GM23338 (cell line): ENCODE measurements around the gene TMEM207. TPM values are rescaled to one million over a fixed set of nuclear protein-coding genes. Genes with fewer than 3 reads are reported as not detected.

Experiments used
- ATAC-seq: fragments of 200-7000 bp; cut with Tn5 transposase; 3 replicates; pipeline ENCODE4 v1.9.1; 2020
- DNase-seq: peaks from one replicate; pipeline ENCODE4 v3.0.0-alpha.2; 2015; ENCODE audit warnings: low spot score
- H2AFZ ChIP-seq: fragments of 200-600 bp; sonication (generic); 2 replicates; pipeline ENCODE4 v1.8.0; 2016; ENCODE audit warnings: antibody characterized with exemption, mild to moderate bottlenecking, moderate library complexity
- H3F3A ChIP-seq: fragments of 200-600 bp; sonication (generic); replicated peaks from 2 replicates; pipeline ENCODE4 v1.8.0; 2017; ENCODE audit warnings: antibody characterized with exemption, mixed run types, low read depth
- H3K27ac ChIP-seq: fragments of 200-600 bp; sonication (generic); 2 replicates; pipeline ENCODE4 v1.6.1; 2016; ENCODE audit warnings: low read depth
- H3K27me3 ChIP-seq: fragments of 200-600 bp; sonication (generic); 2 replicates; pipeline ENCODE4 v1.8.0; 2016; ENCODE audit warnings: mild to moderate bottlenecking, mixed run types, moderate library complexity; ENCODE audit not compliant: insufficient read depth
- H3K36me3 ChIP-seq: fragments of 200-600 bp; sonication (generic); 2 replicates; pipeline ENCODE4 v1.8.0; 2016; ENCODE audit warnings: mild to moderate bottlenecking; ENCODE audit not compliant: insufficient read depth
- H3K4me1 ChIP-seq: fragments of 200-600 bp; sonication (generic); 2 replicates; pipeline ENCODE4 v1.8.0; 2016; ENCODE audit warnings: mild to moderate bottlenecking, moderate library complexity; ENCODE audit not compliant: insufficient read depth
- H3K4me2 ChIP-seq: fragments of 200-600 bp; sonication (generic); 2 replicates; pipeline ENCODE4 v1.7.1; 2017; ENCODE audit warnings: mixed run types
- H3K4me3 ChIP-seq: fragments of 200-600 bp; sonication (generic); 2 replicates; pipeline ENCODE4 v1.6.1; 2016; ENCODE audit warnings: mixed run types
- H3K79me2 ChIP-seq: fragments of 200-600 bp; sonication (generic); replicated peaks from 2 replicates; pipeline ENCODE4 v1.8.0; 2017; ENCODE audit warnings: mild to moderate bottlenecking; ENCODE audit not compliant: insufficient read depth
- H3K9me2 ChIP-seq: fragments of 200-600 bp; sonication (generic); 2 replicates; pipeline ENCODE4 v1.8.0; 2017; ENCODE audit not compliant: insufficient read depth
- H4K20me1 ChIP-seq: fragments of 200-600 bp; sonication (generic); replicated peaks from 2 replicates; pipeline ENCODE4 v1.8.0; 2017; ENCODE audit warnings: mild to moderate bottlenecking; ENCODE audit not compliant: insufficient read depth
- H3K27ac Mint-ChIP-seq: 2 replicates; pipeline ENCODE4 v1.8.0; 2020; ENCODE audit warnings: inconsistent platforms, mild to moderate bottlenecking, moderate library complexity, mixed read lengths
- H3K27me3 Mint-ChIP-seq: 3 replicates; pipeline ENCODE4 v1.8.0; 2022; ENCODE audit warnings: low read depth, mild to moderate bottlenecking, moderate library complexity, mixed read lengths, inconsistent platforms; ENCODE audit not compliant: insufficient read depth, poor library complexity
- H3K36me3 Mint-ChIP-seq: 3 replicates; pipeline ENCODE4 v1.8.0; 2021; ENCODE audit warnings: low read depth, mild to moderate bottlenecking, inconsistent platforms, moderate library complexity, mixed read lengths
- H3K4me1 Mint-ChIP-seq: 3 replicates; pipeline ENCODE4 v1.8.0; 2020; ENCODE audit warnings: mild to moderate bottlenecking, inconsistent platforms, mixed read lengths
- H3K4me3 Mint-ChIP-seq: 3 replicates; pipeline ENCODE4 v1.8.0; 2021; ENCODE audit warnings: moderate library complexity, mild to moderate bottlenecking, inconsistent platforms, mixed read lengths
- H3K9me3 Mint-ChIP-seq: 3 replicates; pipeline ENCODE4 v1.8.0; 2020; ENCODE audit warnings: moderate library complexity, mild to moderate bottlenecking, inconsistent platforms, mixed read lengths
- CREB1 ChIP-seq: fragments of 250-450 bp; sonication (Bioruptor Pico); IDR thresholded peaks from 2 replicates; pipeline ENCODE4 v1.5.0; 2020; ENCODE audit warnings: low read depth, mild to moderate bottlenecking, moderate library complexity
- CTCF ChIP-seq, 2 experiments: fragments of 200-600 bp in 1 of 2; sonication (generic) in 1 of 2; conservative IDR thresholded peaks; 2 replicates each; pipeline versions ENCODE4 v1.5.1 to v1.6.1; 2016 to 2017; ENCODE audit warnings: antibody characterized with exemption in 2 of 2, low read depth in 2 of 2, mild to moderate bottlenecking in 2 of 2, moderate library complexity in 1 of 2
- ETS1 ChIP-seq: IDR thresholded peaks from 2 replicates; pipeline ENCODE4 v1.6.1; 2016; ENCODE audit warnings: antibody characterized with exemption
- EZH2 ChIP-seq: fragments of 200-600 bp; sonication (generic); IDR thresholded peaks from one replicate; pipeline ENCODE4 v1.8.0; 2017; ENCODE audit warnings: antibody characterized with exemption, mild to moderate bottlenecking, low read depth; ENCODE audit not compliant: unreplicated experiment
- EZH2phosphoT487 ChIP-seq: fragments of 200-600 bp; sonication (generic); IDR thresholded peaks from one replicate; pipeline ENCODE4 v1.8.1; 2018; ENCODE audit warnings: antibody characterized with exemption; ENCODE audit not compliant: unreplicated experiment
- JUNB ChIP-seq: IDR thresholded peaks from one replicate; pipeline ENCODE4 v1.6.1; 2016; ENCODE audit warnings: antibody characterized with exemption; ENCODE audit not compliant: unreplicated experiment
- NANOG ChIP-seq: IDR thresholded peaks from 2 replicates; pipeline ENCODE4 v1.6.1; 2016; ENCODE audit warnings: antibody characterized with exemption, borderline replicate concordance
- POLR2AphosphoS5 ChIP-seq: IDR thresholded peaks from 2 replicates; pipeline ENCODE4 v1.6.1; 2016; ENCODE audit warnings: antibody characterized with exemption, low read depth
- REST ChIP-seq: IDR thresholded peaks from one replicate; pipeline ENCODE4 v1.6.1; 2018; ENCODE audit warnings: antibody characterized with exemption; ENCODE audit not compliant: unreplicated experiment
- STAT1 ChIP-seq: IDR thresholded peaks from one replicate; pipeline ENCODE4 v1.6.1; 2016; ENCODE audit warnings: antibody characterized with exemption; ENCODE audit not compliant: unreplicated experiment
- ZNF114 ChIP-seq: fragments of 250-450 bp; sonication (Bioruptor Pico); IDR thresholded peaks from 2 replicates; pipeline ENCODE4 v1.5.0; 2020; ENCODE audit warnings: mild to moderate bottlenecking, moderate library complexity
- ZNF462 ChIP-seq: fragments of 250-450 bp; sonication (Bioruptor Pico); IDR thresholded peaks from 2 replicates; pipeline ENCODE4 v1.5.0; 2020; ENCODE audit warnings: mild to moderate bottlenecking, moderate library complexity
- polyA plus RNA-seq: library from polyadenylated mRNA; unstranded; fragments of >200 nt; fragmentation: Nextera tagmentation; extraction: Ambion mirVana; gene quantifications from 2 replicates; pipeline ENCODE4 v1.2.1, GENCODE V29; 2016
- total RNA-seq: library from RNA; depleted of rRNA; stranded (reverse); fragments of >200 nt; shearing (Covaris generic); gene quantifications from 2 replicates; pipeline ENCODE4 v1.2.3, GENCODE V29; 2014

Gene TMEM207
- total and polyA plus RNA-seq, 2 experiments from 2014 or later, result not detected

GRCh38 chr3:190499122-190499521 lies 49.4 kb upstream of the TMEM207 start:
- Histone ChIP-seq H3K27ac (no peak overlapping the region), H3K4me3 (no peak overlapping the region), H3K4me2 (no peak overlapping the region), H4K20me1 (no peaks in the 10 kb centered on the region), H3K4me1 (no peaks in the 10 kb centered on the region), H3K79me2 (no peaks in the 10 kb centered on the region), H3K9me2 (no peaks in the 10 kb centered on the region), H2AFZ (no peak overlapping the region), H3K36me3 (no peaks in the 10 kb centered on the region), H3F3A (no peaks in the 10 kb centered on the region), H3K27me3 (no peaks in the 10 kb centered on the region)
- no peak overlapping the region for H3K27ac Mint-ChIP-seq
- H3K4me1 Mint-ChIP-seq, result 0 out of 3 replicates have a peak, but pooled peaks cover 2% of the 10 kb centered on the region
- no peak for ATAC-seq
- no peaks in the 10 kb centered on the region for H3K9me3 Mint-ChIP-seq
- DNase-seq, result no peak
- no peaks in the 10 kb centered on the region for H3K36me3 Mint-ChIP-seq
- no peaks in the 10 kb centered on the region for H3K27me3 Mint-ChIP-seq
- H3K4me3 Mint-ChIP-seq, result no peak overlapping the region
- TF ChIP-seq POLR2AphosphoS5, result no peak
- no peak for TF ChIP-seq JUNB
- TF ChIP-seq EZH2, result no peak
- TF ChIP-seq REST, result no peak
- no peak for TF ChIP-seq CREB1 (CRISPR knock-in tag)
- TF ChIP-seq ETS1, result no peak
- no peak for TF ChIP-seq ZNF114 (CRISPR knock-in tag)
- TF ChIP-seq EZH2phosphoT487, result no peak
- no peak for TF ChIP-seq CTCF (conservative IDR thresholded peaks at IDR 0.05; ENCODE audit: low read depth in 2 of 2)
- no peak for TF ChIP-seq NANOG
- TF ChIP-seq ZNF462 (CRISPR knock-in tag), result no peak
- no peak for TF ChIP-seq STAT1
